ENCODE measurements around the gene CCL16.

The CCL16 gene

DNA sequence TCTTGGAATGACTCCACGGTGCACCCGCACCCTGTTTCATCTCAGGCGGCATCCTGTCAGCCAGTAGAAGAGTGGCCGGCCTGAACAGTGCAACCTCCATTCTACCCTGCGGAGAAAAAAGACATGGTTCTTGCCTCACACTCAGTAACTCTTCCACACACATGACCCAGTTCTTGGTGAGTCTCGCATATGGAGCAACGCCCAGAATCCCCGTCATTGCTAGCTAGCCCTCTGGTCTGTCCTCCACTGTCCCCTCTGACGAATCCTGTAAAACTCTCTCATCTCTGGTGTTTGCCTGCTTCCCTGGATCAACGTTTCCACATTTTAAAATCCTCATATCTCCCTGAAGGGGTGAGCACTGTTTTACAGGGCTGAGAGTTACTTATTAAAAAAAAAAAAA, 46.5 kb downstream of the CCL16 start:
- no peak for DNase-seq

DNA sequence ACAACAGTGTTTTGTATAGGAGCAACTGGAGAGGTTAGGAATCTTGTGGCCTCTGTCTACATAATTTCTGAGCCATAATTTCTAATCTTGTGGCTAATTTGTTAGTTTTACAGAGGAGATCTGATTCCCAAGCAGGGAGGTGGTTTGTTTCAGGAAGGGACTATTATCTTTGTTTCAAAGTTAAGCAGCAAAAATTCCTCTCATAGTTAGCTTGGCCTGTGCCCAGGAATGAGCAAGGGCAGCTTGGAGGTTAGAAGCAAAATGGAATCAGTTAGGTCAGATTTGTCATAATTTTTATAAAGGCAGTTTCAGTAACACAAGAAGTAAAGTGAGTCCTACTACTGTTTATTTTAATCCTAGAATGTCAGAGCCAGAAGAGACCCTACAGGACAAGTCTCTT, 48.7 kb downstream of the CCL16 start:
- DNase-seq: no peak

DNA sequence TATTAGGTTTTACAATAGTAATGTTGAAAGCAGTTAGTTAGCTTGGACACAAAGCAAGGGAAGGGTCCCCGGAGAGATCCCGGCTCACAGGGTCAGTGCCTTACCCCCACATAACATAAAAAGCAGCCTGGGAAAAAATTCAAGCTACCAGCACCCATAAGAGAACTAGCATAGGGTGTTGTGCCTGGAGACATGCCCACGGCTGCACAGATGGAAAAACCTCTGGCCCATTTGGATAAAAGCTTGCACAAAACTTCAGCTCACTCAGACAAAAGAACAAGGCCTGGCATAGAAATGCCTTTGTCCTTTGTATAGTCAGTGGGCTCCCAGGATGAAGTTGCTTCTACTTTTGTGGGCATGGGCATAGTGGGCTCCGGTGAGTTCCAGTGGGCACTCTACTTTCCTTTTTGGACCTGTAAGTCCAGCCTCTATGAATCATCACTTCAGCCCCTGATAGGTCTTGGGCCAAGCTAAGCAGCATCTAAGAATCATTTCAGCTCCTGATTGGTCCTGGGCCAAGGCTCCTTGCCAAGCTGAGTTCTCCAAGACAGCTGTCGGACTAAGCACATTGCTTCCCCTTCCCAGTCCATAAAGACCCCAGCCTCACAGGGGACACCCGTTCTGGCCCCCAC, 49.4 kb downstream of the CCL16 start:
- DNase-seq: no peak

DNA sequence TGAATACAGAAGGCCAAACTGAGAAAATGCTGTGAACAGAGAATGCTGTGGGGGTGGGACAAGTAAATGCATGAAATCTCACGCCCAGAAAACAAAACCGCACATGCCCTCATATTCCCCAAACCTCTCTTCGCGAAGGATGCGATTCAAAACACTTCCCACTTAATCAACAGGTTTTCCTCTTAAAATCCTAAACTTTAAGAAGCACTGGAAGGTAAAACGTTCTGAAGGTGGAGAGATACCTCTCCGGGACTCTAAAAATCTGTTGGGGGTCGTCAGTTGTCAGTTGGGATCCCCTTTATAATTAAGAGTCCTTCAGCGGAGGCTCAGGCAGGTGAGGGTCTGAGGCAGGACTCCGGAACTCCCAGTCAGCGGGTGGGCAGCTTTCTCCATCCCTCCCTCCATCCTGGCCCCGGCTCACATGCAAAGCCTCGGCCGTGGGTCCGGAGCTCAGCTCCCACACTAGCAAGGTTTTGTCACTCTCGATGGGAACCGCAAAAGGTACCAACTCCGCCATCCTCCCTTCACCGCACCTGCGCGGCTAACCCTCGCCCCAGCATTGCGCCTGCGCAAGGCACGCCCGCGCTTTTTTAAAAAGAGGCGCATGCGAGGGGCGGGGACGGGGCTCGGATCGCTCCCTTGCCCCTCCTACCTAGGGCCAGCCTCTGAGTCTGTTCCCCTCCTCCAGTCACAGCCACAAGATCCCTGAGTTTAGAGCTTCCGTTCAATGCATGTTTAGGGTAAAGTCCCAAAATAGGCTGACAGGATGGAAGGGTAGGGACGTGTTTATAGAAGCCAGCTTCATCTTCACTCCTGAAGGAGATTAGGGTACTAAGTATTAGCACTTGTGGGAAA, 50.9 kb downstream of the CCL16 start, which contains the start of gene RDM1:
Gene RDM1, minus strand, starts transcription at position 563 of the 855 bp plus-strand sequence. Its CDS starts 46 bp downstream, at position 517.
- peak; percentile 79 to 86 for DNase-seq

DNA sequence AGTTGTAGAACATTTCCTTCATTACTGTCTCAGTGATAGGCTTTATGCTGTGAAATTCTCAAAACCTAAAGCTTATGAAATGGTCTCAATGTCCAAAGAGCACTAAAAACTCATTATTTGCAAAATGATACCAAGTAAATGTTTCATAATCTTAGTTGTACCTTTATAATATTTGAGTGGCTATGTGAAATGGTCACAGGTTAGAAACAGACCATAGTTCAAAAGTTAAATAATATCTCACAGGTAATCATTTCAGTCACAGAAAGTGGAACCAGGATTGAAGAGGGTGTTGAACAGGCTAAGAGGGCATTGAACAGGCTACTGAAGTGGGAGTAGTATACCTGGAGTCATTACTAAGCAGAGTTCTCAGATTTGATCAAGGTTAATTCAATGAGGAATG, 53.6 kb downstream of the CCL16 start:
- DNase-seq: no peak

Data from NCI-H1930 (cell line).